Activated CD4-positive, alpha-beta T cell treated with anti-CD3 and anti-CD28 coated beads for 1 hour (primary cell): Measurements from ENCODE around the gene RPL18.

ENCODE experiments used
- DNase-seq: peaks from one replicate; pipeline ENCODE4 v3.0.0-alpha.2; 2020

RPL18 gene

GRCh38 chr19:48573163-48573505, 45.8 kb downstream of the RPL18 start:
- DNase-seq = no peak

- DNase-seq = no peak
These were observed 47.4 kb downstream of the RPL18 start for GRCh38 chr19:48571378-48572162.

GRCh38 chr19:48569814-48570213, 49.2 kb downstream of the RPL18 start:
- no peak for DNase-seq

- DNase-seq = no peak
These were observed 50.6 kb downstream of the RPL18 start for GRCh38 chr19:48568345-48568886.
